ENCODE results near the gene AAK1. TPM values are rescaled to one million over a fixed set of nuclear protein-coding genes. Genes with fewer than 3 reads are reported as not detected.

The AAK1 gene
- total RNA-seq, 4 donors from 2014 or later, result 28.0 to 35.5 (median 32.8) TPM

DNA sequence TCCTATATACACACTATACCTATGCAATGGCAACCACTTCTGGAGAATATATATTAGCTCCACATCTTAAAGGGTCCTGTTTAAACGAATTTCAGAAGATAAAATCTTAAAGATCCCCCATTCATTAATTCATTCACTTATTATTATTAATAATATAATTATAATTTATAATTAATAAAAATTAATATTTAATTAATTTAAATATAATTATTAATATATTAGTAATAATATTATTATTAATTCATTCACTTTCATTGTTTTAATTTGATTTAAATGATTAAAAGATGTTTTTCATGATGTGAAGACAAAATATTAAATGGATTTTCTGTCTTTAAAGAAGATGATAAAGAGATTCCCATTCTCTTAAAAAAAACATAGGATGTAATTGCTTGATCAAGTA, 227.4 kb downstream of the AAK1 start:
- no peak overlapping the region for H3K4me3 ChIP-seq
- H3K36me3 ChIP-seq, result peaks cover 0 to 96% (median 9%) of the 10 kb centered on the region in 3 donors
- intact Hi-C loops (cut with DNase I), result no loop called here
- H3K9me3 ChIP-seq, result no peaks in the 10 kb centered on the region
- H3K27me3 ChIP-seq, result no peaks in the 10 kb centered on the region
- no peak overlapping the region for H3K27ac ChIP-seq
- DNase-seq, result no peak
- no peaks in the 10 kb centered on the region for H3K4me1 ChIP-seq
- TF ChIP-seq, protein P1, sequence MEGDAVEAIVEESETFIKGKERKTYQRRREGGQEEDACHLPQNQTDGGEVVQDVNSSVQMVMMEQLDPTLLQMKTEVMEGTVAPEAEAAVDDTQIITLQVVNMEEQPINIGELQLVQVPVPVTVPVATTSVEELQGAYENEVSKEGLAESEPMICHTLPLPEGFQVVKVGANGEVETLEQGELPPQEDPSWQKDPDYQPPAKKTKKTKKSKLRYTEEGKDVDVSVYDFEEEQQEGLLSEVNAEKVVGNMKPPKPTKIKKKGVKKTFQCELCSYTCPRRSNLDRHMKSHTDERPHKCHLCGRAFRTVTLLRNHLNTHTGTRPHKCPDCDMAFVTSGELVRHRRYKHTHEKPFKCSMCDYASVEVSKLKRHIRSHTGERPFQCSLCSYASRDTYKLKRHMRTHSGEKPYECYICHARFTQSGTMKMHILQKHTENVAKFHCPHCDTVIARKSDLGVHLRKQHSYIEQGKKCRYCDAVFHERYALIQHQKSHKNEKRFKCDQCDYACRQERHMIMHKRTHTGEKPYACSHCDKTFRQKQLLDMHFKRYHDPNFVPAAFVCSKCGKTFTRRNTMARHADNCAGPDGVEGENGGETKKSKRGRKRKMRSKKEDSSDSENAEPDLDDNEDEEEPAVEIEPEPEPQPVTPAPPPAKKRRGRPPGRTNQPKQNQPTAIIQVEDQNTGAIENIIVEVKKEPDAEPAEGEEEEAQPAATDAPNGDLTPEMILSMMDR (IDR thresholded peaks at IDR 0.05), result no peak
- no peak for TF ChIP-seq POLR2A (IDR thresholded peaks at IDR 0.05)
- WGBS, 2 donors, result 67 to 77% methylated on average over 1 of the region's 1 CpG

Small RNA genes lying within 50 kb of the gene (small RNA-seq; reads per million reads assigned to genes)
- gene RN7SL604P, result 0 reads per million in 4 donors
- 0 reads per million in 4 donors for gene SNORA36C

Other genes with a start within 250 kb of the AAK1 start
- 10 to 100 TPM; 17.4 to 26.2 (median 23.5) TPM for gene NFU1, start 206.3 kb downstream of the AAK1 start, total RNA-seq
- gene ANXA4, start 98.4 kb upstream of the AAK1 start, total RNA-seq, result 10 to 100 TPM; 24.8 to 66.4 (median 43.6) TPM
- gene GMCL1, start 185.9 kb upstream of the AAK1 start, total RNA-seq, result 10 to 100 TPM; 11.9 to 15.6 (median 13.4) TPM

Data from esophagus squamous epithelium (tissue), 5 donors.